ENCODE results near the gene DNAAF6.
"Not testable (repeated sequence)": the region's sequence is repeated elsewhere in the genome, so short reads cannot be mapped to it uniquely, and the experiment has no call there.

The DNAAF6 gene

GRCh38 chrX:107205770-107206696, at the start of gene DNAAF6, which contains the start of gene NUP62CL:
Gene DNAAF6, plus strand, starts transcription at chrX:107206611. Its CDS starts 6,265 bp downstream, at chrX:107212876.
Gene NUP62CL, minus strand, starts transcription at chrX:107206433. Its CDS starts 31,287 bp downstream, at chrX:107175146.
- Histone ChIP-seq H3K4me3 (ENCODE audit: low read length) (peak within 1 kb of the TSS; percentile 89), H3K9me3 (ENCODE audit: control insufficient read depth, insufficient read depth, low read length) (no peaks in the 10 kb centered on the region), H3K4me1 (ENCODE audit: control insufficient read depth, insufficient read depth, low read length) (no peaks in the 10 kb centered on the region; the same call in 1 of the 2 replicates), H3K27ac (ENCODE audit: low read length) (no peak within 1 kb of the TSS), H3K27me3 (ENCODE audit: control insufficient read depth, insufficient read depth, low read length) (no peaks in the 10 kb centered on the region), H3K36me3 (ENCODE audit: control insufficient read depth, insufficient read depth, low read length) (no peaks in the 10 kb centered on the region)
- peak; percentile 64 for DNase-seq (ENCODE audit: low read depth, low spot score)
- no CpG with 5 or more reads among the region's 66 CpGs for WGBS (ENCODE audit: insufficient coverage, insufficient read length)

DNA sequence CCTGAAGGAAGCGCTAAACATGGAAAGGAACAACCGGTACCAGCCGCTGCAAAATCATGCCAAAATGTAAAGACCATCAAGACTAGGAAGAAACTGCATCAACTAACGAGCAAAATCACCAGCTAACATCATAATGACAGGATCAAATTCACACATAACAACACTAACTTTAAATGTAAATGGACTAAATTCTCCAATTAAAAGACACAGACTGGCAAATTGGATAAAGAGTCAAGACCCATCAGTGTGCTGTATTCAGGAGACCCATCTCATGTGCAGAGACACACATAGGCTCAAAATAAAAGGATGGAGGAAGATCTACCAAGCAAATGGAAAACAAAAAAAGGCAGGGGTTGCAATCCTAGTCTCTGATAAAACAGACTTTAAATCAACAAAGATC, 48.8 kb upstream of the DNAAF6 start:
- H3K4me3 ChIP-seq (ENCODE audit: low read length); DNase-seq (ENCODE audit: low read depth, low spot score); H3K4me1 ChIP-seq (ENCODE audit: control insufficient read depth, insufficient read depth, low read length); H3K36me3 ChIP-seq (ENCODE audit: control insufficient read depth, insufficient read depth, low read length); H3K27me3 ChIP-seq (ENCODE audit: control insufficient read depth, insufficient read depth, low read length); H3K27ac ChIP-seq (ENCODE audit: low read length); H3K9me3 ChIP-seq (ENCODE audit: control insufficient read depth, insufficient read depth, low read length): not testable (repeated sequence)
- WGBS (ENCODE audit: insufficient coverage, insufficient read length): no CpG with 5 or more reads among the region's 4 CpGs

- no CpG with 5 or more reads among the region's 3 CpGs for WGBS (ENCODE audit: insufficient coverage, insufficient read length)
Measured at GRCh38 chrX:107167163-107167921, 39.1 kb upstream of the DNAAF6 start.

DNA sequence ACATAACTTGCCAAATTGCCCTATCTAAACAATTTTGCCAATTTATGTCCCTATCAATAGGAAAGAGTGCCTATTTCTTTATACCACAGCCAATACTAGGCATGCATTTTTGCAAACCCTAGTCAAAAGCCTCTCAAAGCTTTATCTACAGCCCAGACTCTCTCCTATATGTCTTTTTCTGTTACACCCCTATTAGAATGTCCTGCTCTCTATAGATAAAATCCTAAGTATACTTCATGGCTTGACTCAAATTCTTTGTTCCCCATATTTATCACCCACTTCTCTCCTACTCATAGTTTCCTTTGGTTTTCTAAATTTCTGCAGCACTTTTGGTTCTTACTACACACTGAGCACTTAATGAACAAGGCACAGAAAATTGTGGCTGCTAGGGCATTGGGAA, 38.2 kb upstream of the DNAAF6 start:
- H3K4me1 ChIP-seq (ENCODE audit: control insufficient read depth, insufficient read depth, low read length): no peaks in the 10 kb centered on the region
- no peaks in the 10 kb centered on the region for H3K27me3 ChIP-seq (ENCODE audit: control insufficient read depth, insufficient read depth, low read length)
- no peak overlapping the region for H3K4me3 ChIP-seq (ENCODE audit: low read length)
- no peaks in the 10 kb centered on the region for H3K9me3 ChIP-seq (ENCODE audit: control insufficient read depth, insufficient read depth, low read length)
- no peak overlapping the region for H3K27ac ChIP-seq (ENCODE audit: low read length)
- H3K36me3 ChIP-seq (ENCODE audit: control insufficient read depth, insufficient read depth, low read length): no peaks in the 10 kb centered on the region
- no peak for DNase-seq (ENCODE audit: low read depth, low spot score)

More at GRCh38 chrX:107167163-107167921, 39.1 kb upstream of the DNAAF6 start:
- no peaks in the 10 kb centered on the region for H3K27me3 ChIP-seq (ENCODE audit: control insufficient read depth, insufficient read depth, low read length)
- H3K36me3 ChIP-seq (ENCODE audit: control insufficient read depth, insufficient read depth, low read length): no peaks in the 10 kb centered on the region
- no peaks in the 10 kb centered on the region for H3K9me3 ChIP-seq (ENCODE audit: control insufficient read depth, insufficient read depth, low read length)
- H3K4me1 ChIP-seq (ENCODE audit: control insufficient read depth, insufficient read depth, low read length): no peaks in the 10 kb centered on the region
- no peak overlapping the region for H3K4me3 ChIP-seq (ENCODE audit: low read length)
- H3K27ac ChIP-seq (ENCODE audit: low read length): no peak overlapping the region
- no peak for DNase-seq (ENCODE audit: low read depth, low spot score)

DNA sequence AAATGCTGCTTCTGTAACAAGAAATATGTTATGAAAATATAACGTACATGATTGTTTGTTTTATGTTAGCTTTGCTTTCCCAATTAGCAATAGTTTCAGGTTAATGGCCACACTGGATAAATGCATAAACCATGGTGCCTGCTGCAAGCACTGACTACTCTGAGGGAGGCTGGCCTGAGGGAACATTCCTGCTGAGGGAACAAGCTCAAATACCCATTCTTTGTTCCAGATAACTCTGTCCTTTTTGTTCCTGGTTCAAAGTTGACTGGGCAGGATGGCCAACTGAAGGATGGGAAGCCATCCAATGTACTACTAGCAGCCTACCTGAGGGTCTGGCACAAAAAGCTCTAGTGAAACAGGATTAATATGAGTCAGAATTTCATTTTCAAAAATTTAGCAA, 37.7 kb upstream of the DNAAF6 start:
- no peak for DNase-seq (ENCODE audit: low read depth, low spot score)
- Histone ChIP-seq H3K9me3 (ENCODE audit: control insufficient read depth, insufficient read depth, low read length) (no peaks in the 10 kb centered on the region), H3K4me1 (ENCODE audit: control insufficient read depth, insufficient read depth, low read length) (no peaks in the 10 kb centered on the region), H3K27ac (ENCODE audit: low read length) (no peak overlapping the region), H3K36me3 (ENCODE audit: control insufficient read depth, insufficient read depth, low read length) (no peaks in the 10 kb centered on the region), H3K27me3 (ENCODE audit: control insufficient read depth, insufficient read depth, low read length) (no peaks in the 10 kb centered on the region), H3K4me3 (ENCODE audit: low read length) (no peak overlapping the region)
- no CpG with 5 or more reads among the region's 1 CpG for WGBS (ENCODE audit: insufficient coverage, insufficient read length)

- no peak for DNase-seq (ENCODE audit: low read depth, low spot score)
- no peak overlapping the region for H3K27ac ChIP-seq (ENCODE audit: low read length)
- H3K36me3 ChIP-seq (ENCODE audit: control insufficient read depth, insufficient read depth, low read length): no peaks in the 10 kb centered on the region
- H3K9me3 ChIP-seq (ENCODE audit: control insufficient read depth, insufficient read depth, low read length): no peaks in the 10 kb centered on the region
- H3K4me1 ChIP-seq (ENCODE audit: control insufficient read depth, insufficient read depth, low read length): no peaks in the 10 kb centered on the region
- H3K4me3 ChIP-seq (ENCODE audit: low read length): no peak overlapping the region
- H3K27me3 ChIP-seq (ENCODE audit: control insufficient read depth, insufficient read depth, low read length): no peaks in the 10 kb centered on the region
Measured at GRCh38 chrX:107171369-107172102, 34.9 kb upstream of the DNAAF6 start.

DNA sequence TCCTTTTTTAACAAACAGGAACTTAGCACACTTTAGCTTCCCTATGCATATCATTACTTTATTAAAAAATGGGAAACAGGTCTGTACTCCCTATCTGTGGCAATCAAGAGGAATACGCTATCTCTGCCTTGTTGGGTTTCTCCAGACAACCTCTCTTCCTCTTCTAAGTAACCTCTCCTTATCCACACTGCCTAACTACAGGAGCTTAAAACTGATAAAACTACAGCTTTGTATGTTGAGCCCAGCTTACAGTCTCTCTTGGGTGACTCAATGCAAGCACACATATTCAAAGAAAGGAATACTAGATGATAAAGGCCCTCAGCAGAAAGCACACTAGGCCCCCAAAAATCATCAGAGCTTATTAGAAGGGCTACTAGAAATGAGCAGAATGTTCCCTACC, 9.1 kb upstream of the DNAAF6 start:
- H3K27ac ChIP-seq (ENCODE audit: low read length): no peak overlapping the region
- no peaks in the 10 kb centered on the region for H3K9me3 ChIP-seq (ENCODE audit: control insufficient read depth, insufficient read depth, low read length)
- WGBS (ENCODE audit: insufficient coverage, insufficient read length): no CpG with 5 or more reads among the region's 1 CpG
- H3K36me3 ChIP-seq (ENCODE audit: control insufficient read depth, insufficient read depth, low read length): no peaks in the 10 kb centered on the region
- H3K4me3 ChIP-seq (ENCODE audit: low read length): no peak overlapping the region
- no peaks in the 10 kb centered on the region for H3K4me1 ChIP-seq (ENCODE audit: control insufficient read depth, insufficient read depth, low read length)
- DNase-seq (ENCODE audit: low read depth, low spot score): no peak
- no peaks in the 10 kb centered on the region for H3K27me3 ChIP-seq (ENCODE audit: control insufficient read depth, insufficient read depth, low read length)

DNA sequence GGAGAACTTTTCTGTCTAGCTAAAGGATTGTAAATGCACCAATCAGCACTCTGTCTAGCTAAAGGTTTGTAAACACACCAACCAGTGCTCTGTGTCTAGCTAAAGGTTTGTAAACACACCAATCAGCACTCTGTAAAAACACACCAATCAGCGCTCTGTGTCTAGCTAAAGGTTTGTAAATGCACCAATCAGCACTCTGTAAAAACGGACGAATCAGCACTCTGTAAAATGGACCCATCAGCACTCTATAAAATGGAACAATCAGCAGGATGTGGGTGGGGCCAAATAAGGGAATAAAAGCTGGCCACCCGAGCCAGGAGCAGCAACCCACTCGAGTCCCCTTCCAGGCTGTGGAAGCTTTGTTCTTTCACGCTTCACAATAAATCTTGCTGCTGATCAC, 8.3 kb upstream of the DNAAF6 start:
- not testable (repeated sequence) for DNase-seq (ENCODE audit: low read depth, low spot score); H3K27me3 ChIP-seq (ENCODE audit: control insufficient read depth, insufficient read depth, low read length); H3K36me3 ChIP-seq (ENCODE audit: control insufficient read depth, insufficient read depth, low read length); H3K9me3 ChIP-seq (ENCODE audit: control insufficient read depth, insufficient read depth, low read length); H3K4me3 ChIP-seq (ENCODE audit: low read length); H3K27ac ChIP-seq (ENCODE audit: low read length); H3K4me1 ChIP-seq (ENCODE audit: control insufficient read depth, insufficient read depth, low read length)
- no CpG with 5 or more reads among the region's 6 CpGs for WGBS (ENCODE audit: insufficient coverage, insufficient read length)

DNA sequence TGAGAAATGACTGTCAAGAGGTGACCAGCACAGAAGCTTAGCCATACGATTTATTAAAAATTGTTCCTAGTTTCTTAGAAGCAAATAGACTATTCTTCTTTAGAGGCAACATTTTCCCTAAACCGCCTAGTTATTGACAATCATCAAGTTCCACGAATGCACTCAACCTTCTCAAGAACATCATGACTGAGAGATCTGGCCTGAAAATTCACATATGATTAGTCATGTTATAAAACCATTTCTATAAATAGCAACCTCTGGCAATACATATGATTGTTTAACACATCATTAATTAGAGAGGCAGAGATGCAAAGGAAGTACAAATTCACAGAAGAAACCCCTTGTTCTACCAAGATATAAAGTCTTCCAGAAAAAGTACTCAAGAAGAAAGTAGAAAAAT, 6.9 kb upstream of the DNAAF6 start:
- no CpG with 5 or more reads among the region's 3 CpGs for WGBS (ENCODE audit: insufficient coverage, insufficient read length)
- no peak overlapping the region for H3K27ac ChIP-seq (ENCODE audit: low read length)
- no peak overlapping the region for H3K4me3 ChIP-seq (ENCODE audit: low read length)
- H3K9me3 ChIP-seq (ENCODE audit: control insufficient read depth, insufficient read depth, low read length): no peaks in the 10 kb centered on the region
- H3K4me1 ChIP-seq (ENCODE audit: control insufficient read depth, insufficient read depth, low read length): no peaks in the 10 kb centered on the region
- H3K36me3 ChIP-seq (ENCODE audit: control insufficient read depth, insufficient read depth, low read length): no peaks in the 10 kb centered on the region
- H3K27me3 ChIP-seq (ENCODE audit: control insufficient read depth, insufficient read depth, low read length): no peaks in the 10 kb centered on the region
- no peak for DNase-seq (ENCODE audit: low read depth, low spot score)

- Histone ChIP-seq H3K27me3 (ENCODE audit: control insufficient read depth, insufficient read depth, low read length) (no peaks in the 10 kb centered on the region), H3K27ac (ENCODE audit: low read length) (no peak overlapping the region), H3K36me3 (ENCODE audit: control insufficient read depth, insufficient read depth, low read length) (no peaks in the 10 kb centered on the region), H3K4me3 (ENCODE audit: low read length) (no peak overlapping the region), H3K9me3 (ENCODE audit: control insufficient read depth, insufficient read depth, low read length) (no peaks in the 10 kb centered on the region), H3K4me1 (ENCODE audit: control insufficient read depth, insufficient read depth, low read length) (no peaks in the 10 kb centered on the region; the same call in 1 of the 2 replicates)
- no CpG with 5 or more reads among the region's 6 CpGs for WGBS (ENCODE audit: insufficient coverage, insufficient read length)
- no peak for DNase-seq (ENCODE audit: low read depth, low spot score)
Measured at GRCh38 chrX:107204068-107204605, 2.3 kb upstream of the DNAAF6 start.

Data from iPS DF 6.9 (cell line).